HEK293 (cell line): ENCODE measurements around the gene ADK.

ENCODE experiments used
- CTCF ChIA-PET: fragments of 350-600 bp; formaldehyde crosslinking; extraction: SDS; loops from one replicate; lab custom pipeline; 2021; ENCODE audit warnings: antibody characterized with exemption; lab: Yijun Ruan, JAX
- POLR2A ChIA-PET: fragments of 300-600 bp; formaldehyde crosslinking; extraction: SDS; loops from one replicate; lab custom pipeline; 2020; ENCODE audit warnings: antibody characterized with exemption, inconsistent platforms; lab: Yijun Ruan, JAX
- H3K27ac ChIP-seq: fragments of 200-500 bp; sonication (Bioruptor generic); 2 replicates; pipeline ENCODE4 v1.5.1; 2014; ENCODE audit warnings: low read depth, low read length, control low read depth, inconsistent platforms; ENCODE audit errors: extremely low read depth
- H3K36me3 ChIP-seq, 2 experiments: fragments of 200-500 bp in 1 of 2; sonication (Bioruptor generic) in 1 of 2; 1 replicate in 1 of 2; 2 replicates in 1 of 2; pipeline ENCODE4 v1.5.1; 2014 to 2017; ENCODE audit warnings: inconsistent platforms in 2 of 2, low read length in 2 of 2; ENCODE audit not compliant: control insufficient read depth in 2 of 2, insufficient read depth in 1 of 2
- H3K4me1 ChIP-seq: fragments of 200-500 bp; sonication (Bioruptor generic); 2 replicates; pipeline ENCODE4 v1.5.1; 2014; ENCODE audit warnings: mild to moderate bottlenecking, low read length, inconsistent platforms; ENCODE audit not compliant: control insufficient read depth, insufficient read depth
- H3K4me3 ChIP-seq: 2 replicates; pipeline ENCODE4 v1.5.1; 2011; ENCODE audit warnings: low read depth, mild to moderate bottlenecking, control low read depth, low read length, moderate library complexity
- H3K9me3 ChIP-seq: fragments of 200-500 bp; sonication (Bioruptor generic); 2 replicates; pipeline ENCODE4 v1.5.1; 2014; ENCODE audit warnings: low read depth, low read length, inconsistent platforms; ENCODE audit not compliant: control insufficient read depth, insufficient read depth
- MEIS1 ChIP-seq: sonication (generic); formaldehyde crosslinking; IDR thresholded peaks from 2 replicates; pipeline ENCODE4 v1.8.1; 2022; ENCODE audit warnings: missing genetic modification reagents, mild to moderate bottlenecking, borderline replicate concordance
- SALL2 ChIP-seq: fragments of 450-650 bp; formaldehyde crosslinking; IDR thresholded peaks from 2 replicates; pipeline ENCODE4 v1.5.0; 2017; ENCODE audit warnings: missing biosample characterization, mild to moderate bottlenecking, missing genetic modification characterization, borderline replicate concordance
- ZBTB1 ChIP-seq: fragments of 450-650 bp; formaldehyde crosslinking; IDR thresholded peaks from 2 replicates; pipeline ENCODE4 v1.5.1; 2016; ENCODE audit warnings: missing biosample characterization, missing genetic modification characterization
- ZIC2 ChIP-seq: fragments of 450-650 bp; formaldehyde crosslinking; IDR thresholded peaks from 2 replicates; pipeline ENCODE4 v1.5.1; 2016; ENCODE audit warnings: missing biosample characterization, missing genetic modification characterization
- ZNF112 ChIP-seq: fragments of 450-650 bp; formaldehyde crosslinking; IDR thresholded peaks from 2 replicates; pipeline ENCODE4 v1.5.0; 2017; ENCODE audit warnings: missing biosample characterization, missing genetic modification characterization
- ZNF155 ChIP-seq: fragments of 450-650 bp; formaldehyde crosslinking; IDR thresholded peaks from 2 replicates; pipeline ENCODE4 v1.5.1; 2016; ENCODE audit warnings: missing biosample characterization, missing genetic modification characterization
- ZNF239 ChIP-seq: fragments of 450-650 bp; formaldehyde crosslinking; IDR thresholded peaks from 2 replicates; pipeline ENCODE4 v1.5.1; 2016; ENCODE audit warnings: missing biosample characterization, missing genetic modification characterization
- ZNF24 ChIP-seq: fragments of 450-650 bp; formaldehyde crosslinking; IDR thresholded peaks from 2 replicates; pipeline ENCODE4 v1.5.1; 2016; ENCODE audit warnings: missing biosample characterization, missing genetic modification characterization
- ZNF354C ChIP-seq: fragments of 450-650 bp; formaldehyde crosslinking; IDR thresholded peaks from 2 replicates; pipeline ENCODE4 v1.5.1; 2016; ENCODE audit warnings: missing biosample characterization, missing genetic modification characterization, low read depth, borderline replicate concordance
- ZNF48 ChIP-seq: fragments of 450-650 bp; formaldehyde crosslinking; IDR thresholded peaks from 2 replicates; pipeline ENCODE4 v1.5.1; 2016; ENCODE audit warnings: missing biosample characterization, missing genetic modification characterization
- ZNF501 ChIP-seq: fragments of 450-650 bp; formaldehyde crosslinking; IDR thresholded peaks from 2 replicates; pipeline ENCODE4 v1.5.1; 2016; ENCODE audit warnings: missing biosample characterization, missing genetic modification characterization
- ZNF555 ChIP-seq: fragments of 450-650 bp; formaldehyde crosslinking; conservative IDR thresholded peaks from 2 replicates; pipeline ENCODE4 v1.5.1; 2017; ENCODE audit warnings: missing biosample characterization, mild to moderate bottlenecking, missing genetic modification characterization, inconsistent platforms
- ZNF558 ChIP-seq: fragments of 450-650 bp; formaldehyde crosslinking; IDR thresholded peaks from 2 replicates; pipeline ENCODE4 v1.5.1; 2016; ENCODE audit warnings: missing biosample characterization, missing genetic modification characterization
- ZNF629 ChIP-seq: fragments of 450-650 bp; formaldehyde crosslinking; IDR thresholded peaks from 2 replicates; pipeline ENCODE4 v1.5.1; 2017; ENCODE audit warnings: missing biosample characterization, missing genetic modification characterization
- ZNF768 ChIP-seq: fragments of 450-650 bp; formaldehyde crosslinking; IDR thresholded peaks from 2 replicates; pipeline ENCODE4 v1.5.1; 2018; ENCODE audit warnings: missing biosample characterization, mild to moderate bottlenecking, missing genetic modification characterization
- ZNF830 ChIP-seq: fragments of 450-650 bp; IDR thresholded peaks from 2 replicates; pipeline ENCODE4 v1.5.0; 2018; ENCODE audit warnings: missing biosample characterization, missing genetic modification characterization, low read depth, mild to moderate bottlenecking, moderate library complexity
- TF ChIP-seq, protein P1 (sequence below): IDR thresholded peaks from 2 replicates; pipeline ENCODE4 v1.6.1; 2011; ENCODE audit warnings: mild to moderate bottlenecking, low read depth, low read length, borderline replicate concordance
- TF ChIP-seq, protein P2 (sequence below): fragments of 450-650 bp; formaldehyde crosslinking; IDR thresholded peaks from 2 replicates; pipeline ENCODE4 v1.5.1; 2016; ENCODE audit warnings: missing biosample characterization, missing genetic modification characterization
- TF ChIP-seq, protein P3 (sequence below): fragments of 450-650 bp; formaldehyde crosslinking; IDR thresholded peaks from 2 replicates; pipeline ENCODE4 v1.5.1; 2016; ENCODE audit warnings: missing biosample characterization, missing genetic modification characterization
- TF ChIP-seq, protein P4 (sequence below): fragments of 450-650 bp; formaldehyde crosslinking; IDR thresholded peaks from 2 replicates; pipeline ENCODE4 v1.5.1; 2016; ENCODE audit warnings: missing biosample characterization, missing genetic modification characterization, low read depth
- TF ChIP-seq, protein P5 (sequence below): sonication (generic); formaldehyde crosslinking; IDR thresholded peaks from 2 replicates; pipeline ENCODE4 v1.8.1; 2022; ENCODE audit warnings: mild to moderate bottlenecking, moderate library complexity, missing genetic modification reagents
- TF ChIP-seq, protein P6 (sequence below): fragments of 450-650 bp; formaldehyde crosslinking; IDR thresholded peaks from 2 replicates; pipeline ENCODE4 v1.5.1; 2016; ENCODE audit warnings: missing biosample characterization, missing genetic modification characterization

Gene ADK

DNA sequence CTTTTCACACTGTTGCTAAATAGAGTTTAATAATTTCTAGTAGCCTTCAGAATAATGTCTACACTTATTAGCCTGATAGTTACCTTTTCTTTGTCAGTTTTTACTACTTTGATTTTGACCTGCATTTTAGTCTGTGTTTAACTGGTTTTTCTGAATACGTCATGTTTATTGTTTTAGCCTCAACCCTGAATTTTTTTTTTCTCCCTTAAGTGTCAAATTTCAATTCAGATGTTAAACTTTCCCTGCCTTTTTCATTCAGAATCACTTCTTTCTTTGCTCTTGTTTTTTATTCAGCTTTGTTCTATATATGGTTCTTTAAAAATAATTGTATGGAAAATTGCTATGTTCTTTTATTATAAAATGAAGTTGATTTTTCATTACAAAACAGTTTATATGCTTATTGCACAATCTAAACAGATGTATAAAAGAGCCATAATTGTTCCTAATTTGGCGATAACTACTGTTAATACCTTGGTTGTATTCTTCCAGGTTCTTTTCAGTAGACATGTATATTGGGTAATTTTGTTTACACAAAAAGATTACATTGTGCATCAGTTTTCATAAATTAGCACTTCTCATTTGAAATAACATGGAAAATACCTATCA is 159.7 kb downstream of the ADK start (continued):
- TF ChIP-seq ZNF555 (tag by site-specific recombination) (no peak), ZNF354C (tag by site-specific recombination) (no peak), ZNF629 (tag by site-specific recombination) (peak; percentile 80), ZNF155 (tag by site-specific recombination) (no peak), ZNF24 (tag by site-specific recombination) (0 out of 2 replicates have a peak, but pooled peaks have one; percentile 19), ZBTB1 (no peak), ZNF830 (tag by site-specific recombination) (no peak), ZNF558 (tag by site-specific recombination) (no peak)
- TF ChIP-seq, protein P1, sequence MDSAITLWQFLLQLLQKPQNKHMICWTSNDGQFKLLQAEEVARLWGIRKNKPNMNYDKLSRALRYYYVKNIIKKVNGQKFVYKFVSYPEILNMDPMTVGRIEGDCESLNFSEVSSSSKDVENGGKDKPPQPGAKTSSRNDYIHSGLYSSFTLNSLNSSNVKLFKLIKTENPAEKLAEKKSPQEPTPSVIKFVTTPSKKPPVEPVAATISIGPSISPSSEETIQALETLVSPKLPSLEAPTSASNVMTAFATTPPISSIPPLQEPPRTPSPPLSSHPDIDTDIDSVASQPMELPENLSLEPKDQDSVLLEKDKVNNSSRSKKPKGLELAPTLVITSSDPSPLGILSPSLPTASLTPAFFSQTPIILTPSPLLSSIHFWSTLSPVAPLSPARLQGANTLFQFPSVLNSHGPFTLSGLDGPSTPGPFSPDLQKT, result no peak
- TF ChIP-seq, protein P2, sequence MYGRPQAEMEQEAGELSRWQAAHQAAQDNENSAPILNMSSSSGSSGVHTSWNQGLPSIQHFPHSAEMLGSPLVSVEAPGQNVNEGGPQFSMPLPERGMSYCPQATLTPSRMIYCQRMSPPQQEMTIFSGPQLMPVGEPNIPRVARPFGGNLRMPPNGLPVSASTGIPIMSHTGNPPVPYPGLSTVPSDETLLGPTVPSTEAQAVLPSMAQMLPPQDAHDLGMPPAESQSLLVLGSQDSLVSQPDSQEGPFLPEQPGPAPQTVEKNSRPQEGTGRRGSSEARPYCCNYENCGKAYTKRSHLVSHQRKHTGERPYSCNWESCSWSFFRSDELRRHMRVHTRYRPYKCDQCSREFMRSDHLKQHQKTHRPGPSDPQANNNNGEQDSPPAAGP (tag by site-specific recombination), result no peak
- TF ChIP-seq, all 188 proteins: peak for 14

DNA sequence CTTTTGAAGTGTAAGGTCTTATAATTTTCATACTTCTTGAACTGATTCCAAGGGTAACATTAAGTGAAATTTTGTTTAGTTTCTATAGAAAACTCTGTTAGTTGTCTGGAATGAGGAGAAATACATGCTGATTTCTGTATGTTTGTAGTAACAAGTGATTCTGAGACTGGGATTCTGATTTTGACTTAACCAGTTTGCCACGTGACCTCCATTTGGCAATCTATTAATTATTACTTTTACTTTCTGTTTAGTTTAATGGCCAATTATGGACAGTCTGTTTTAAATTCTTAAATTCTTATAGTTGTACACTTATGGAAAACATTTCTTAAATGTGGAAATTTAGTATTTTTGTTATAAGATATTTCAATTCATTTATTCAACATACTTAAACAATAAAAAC is 163.1 kb downstream of the ADK start:
- H3K4me3 ChIP-seq, result no peak overlapping the region
- no peak overlapping the region for H3K27ac ChIP-seq
- no peaks in the 10 kb centered on the region for H3K9me3 ChIP-seq
- ChIA-PET POLR2A (no interaction called here), CTCF (no interaction called here)
- H3K36me3 ChIP-seq, result no peaks in the 10 kb centered on the region; a peak in 1 of 3 replicates
- TF ChIP-seq ZNF239 (tag by site-specific recombination) (no peak), ZNF112 (no peak), ZNF48 (tag by site-specific recombination) (no peak), SALL2 (no peak), ZNF768 (tag by site-specific recombination) (no peak), ZNF501 (tag by site-specific recombination) (no peak), MEIS1 (CRISPR knock-in tag) (no peak), ZIC2 (no peak)
- TF ChIP-seq, protein P1, result no peak
- TF ChIP-seq, protein P3, sequence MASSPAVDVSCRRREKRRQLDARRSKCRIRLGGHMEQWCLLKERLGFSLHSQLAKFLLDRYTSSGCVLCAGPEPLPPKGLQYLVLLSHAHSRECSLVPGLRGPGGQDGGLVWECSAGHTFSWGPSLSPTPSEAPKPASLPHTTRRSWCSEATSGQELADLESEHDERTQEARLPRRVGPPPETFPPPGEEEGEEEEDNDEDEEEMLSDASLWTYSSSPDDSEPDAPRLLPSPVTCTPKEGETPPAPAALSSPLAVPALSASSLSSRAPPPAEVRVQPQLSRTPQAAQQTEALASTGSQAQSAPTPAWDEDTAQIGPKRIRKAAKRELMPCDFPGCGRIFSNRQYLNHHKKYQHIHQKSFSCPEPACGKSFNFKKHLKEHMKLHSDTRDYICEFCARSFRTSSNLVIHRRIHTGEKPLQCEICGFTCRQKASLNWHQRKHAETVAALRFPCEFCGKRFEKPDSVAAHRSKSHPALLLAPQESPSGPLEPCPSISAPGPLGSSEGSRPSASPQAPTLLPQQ (tag by site-specific recombination), result no peak
- TF ChIP-seq, protein P4, sequence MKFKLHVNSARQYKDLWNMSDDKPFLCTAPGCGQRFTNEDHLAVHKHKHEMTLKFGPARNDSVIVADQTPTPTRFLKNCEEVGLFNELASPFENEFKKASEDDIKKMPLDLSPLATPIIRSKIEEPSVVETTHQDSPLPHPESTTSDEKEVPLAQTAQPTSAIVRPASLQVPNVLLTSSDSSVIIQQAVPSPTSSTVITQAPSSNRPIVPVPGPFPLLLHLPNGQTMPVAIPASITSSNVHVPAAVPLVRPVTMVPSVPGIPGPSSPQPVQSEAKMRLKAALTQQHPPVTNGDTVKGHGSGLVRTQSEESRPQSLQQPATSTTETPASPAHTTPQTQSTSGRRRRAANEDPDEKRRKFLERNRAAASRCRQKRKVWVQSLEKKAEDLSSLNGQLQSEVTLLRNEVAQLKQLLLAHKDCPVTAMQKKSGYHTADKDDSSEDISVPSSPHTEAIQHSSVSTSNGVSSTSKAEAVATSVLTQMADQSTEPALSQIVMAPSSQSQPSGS, result no peak
- TF ChIP-seq, protein P5, sequence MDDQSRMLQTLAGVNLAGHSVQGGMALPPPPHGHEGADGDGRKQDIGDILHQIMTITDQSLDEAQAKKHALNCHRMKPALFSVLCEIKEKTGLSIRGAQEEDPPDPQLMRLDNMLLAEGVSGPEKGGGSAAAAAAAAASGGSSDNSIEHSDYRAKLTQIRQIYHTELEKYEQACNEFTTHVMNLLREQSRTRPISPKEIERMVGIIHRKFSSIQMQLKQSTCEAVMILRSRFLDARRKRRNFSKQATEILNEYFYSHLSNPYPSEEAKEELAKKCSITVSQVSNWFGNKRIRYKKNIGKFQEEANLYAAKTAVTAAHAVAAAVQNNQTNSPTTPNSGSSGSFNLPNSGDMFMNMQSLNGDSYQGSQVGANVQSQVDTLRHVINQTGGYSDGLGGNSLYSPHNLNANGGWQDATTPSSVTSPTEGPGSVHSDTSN (CRISPR knock-in tag), result no peak
- TF ChIP-seq, protein P6, sequence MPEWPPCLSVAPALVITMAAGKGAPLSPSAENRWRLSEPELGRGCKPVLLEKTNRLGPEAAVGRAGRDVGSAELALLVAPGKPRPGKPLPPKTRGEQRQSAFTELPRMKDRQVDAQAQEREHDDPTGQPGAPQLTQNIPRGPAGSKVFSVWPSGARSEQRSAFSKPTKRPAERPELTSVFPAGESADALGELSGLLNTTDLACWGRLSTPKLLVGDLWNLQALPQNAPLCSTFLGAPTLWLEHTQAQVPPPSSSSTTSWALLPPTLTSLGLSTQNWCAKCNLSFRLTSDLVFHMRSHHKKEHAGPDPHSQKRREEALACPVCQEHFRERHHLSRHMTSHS, result no peak
- peaks cover 12% of the 10 kb centered on the region for H3K4me1 ChIP-seq
